ENCODE results near the gene ATP11C.

DNA sequence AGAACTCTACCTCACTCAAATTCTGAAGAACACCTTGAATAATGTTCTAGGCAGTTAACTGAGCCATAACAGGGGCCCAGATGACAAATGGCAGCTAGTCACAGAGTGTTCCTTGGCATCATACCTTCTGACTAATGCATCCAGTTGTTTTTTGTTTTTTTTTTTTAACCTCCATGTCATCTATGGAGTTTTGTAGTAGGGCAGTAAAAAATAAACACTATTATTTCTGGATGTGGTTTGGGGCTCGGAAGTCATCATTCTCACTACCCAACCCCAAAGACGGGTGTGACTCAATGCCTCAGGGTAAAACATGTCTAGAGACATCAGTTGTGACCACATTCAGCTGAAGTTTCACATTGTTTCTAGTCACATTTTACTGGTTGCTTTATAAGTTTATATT is 193.7 kb downstream of the ATP11C start:
- TF ChIP-seq, protein P1, sequence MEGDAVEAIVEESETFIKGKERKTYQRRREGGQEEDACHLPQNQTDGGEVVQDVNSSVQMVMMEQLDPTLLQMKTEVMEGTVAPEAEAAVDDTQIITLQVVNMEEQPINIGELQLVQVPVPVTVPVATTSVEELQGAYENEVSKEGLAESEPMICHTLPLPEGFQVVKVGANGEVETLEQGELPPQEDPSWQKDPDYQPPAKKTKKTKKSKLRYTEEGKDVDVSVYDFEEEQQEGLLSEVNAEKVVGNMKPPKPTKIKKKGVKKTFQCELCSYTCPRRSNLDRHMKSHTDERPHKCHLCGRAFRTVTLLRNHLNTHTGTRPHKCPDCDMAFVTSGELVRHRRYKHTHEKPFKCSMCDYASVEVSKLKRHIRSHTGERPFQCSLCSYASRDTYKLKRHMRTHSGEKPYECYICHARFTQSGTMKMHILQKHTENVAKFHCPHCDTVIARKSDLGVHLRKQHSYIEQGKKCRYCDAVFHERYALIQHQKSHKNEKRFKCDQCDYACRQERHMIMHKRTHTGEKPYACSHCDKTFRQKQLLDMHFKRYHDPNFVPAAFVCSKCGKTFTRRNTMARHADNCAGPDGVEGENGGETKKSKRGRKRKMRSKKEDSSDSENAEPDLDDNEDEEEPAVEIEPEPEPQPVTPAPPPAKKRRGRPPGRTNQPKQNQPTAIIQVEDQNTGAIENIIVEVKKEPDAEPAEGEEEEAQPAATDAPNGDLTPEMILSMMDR (IDR thresholded peaks at IDR 0.05; ENCODE audit: borderline replicate concordance, extremely low read depth, low read length, poor library complexity, severe bottlenecking), result no peak
- no peak for TF ChIP-seq EZH2 (IDR thresholded peaks at IDR 0.05; ENCODE audit: borderline replicate concordance, low read depth, low read length, severe bottlenecking)

Measured in DND-41 (cell line).